NCI-H2081 treated with DMSO at 0.1 percent for 48 hours (cell line): ENCODE results near the gene KMT2A.
"Not testable (repeated sequence)": the region's sequence is repeated elsewhere in the genome, so short reads cannot be mapped to it uniquely, and the experiment has no call there.

Experiments used
- DNase-seq: peaks from one replicate; lab custom pipeline; 2025; lab: John Stamatoyannopoulos, UW

The KMT2A gene

GRCh38 chr11:118533769-118534729 is 97.8 kb downstream of the KMT2A start:
- no peak for DNase-seq

GRCh38 chr11:118535261-118535660 is 99.0 kb downstream of the KMT2A start:
- DNase-seq = no peak

- no peak for DNase-seq
Observed at GRCh38 chr11:118536726-118537125, 100.4 kb downstream of the KMT2A start.

GRCh38 chr11:118537409-118537980 is 101.2 kb downstream of the KMT2A start:
- DNase-seq = no peak

GRCh38 chr11:118544010-118544646 is 107.8 kb downstream of the KMT2A start:
- DNase-seq = no peak

- DNase-seq = no peak
Observed at GRCh38 chr11:118544647-118545010, 108.3 kb downstream of the KMT2A start.

- DNase-seq = no peak
Observed at GRCh38 chr11:118545533-118545932, 109.2 kb downstream of the KMT2A start.

- DNase-seq = no peak
Observed at GRCh38 chr11:118547132-118547531, 110.8 kb downstream of the KMT2A start.

GRCh38 chr11:118552341-118552740 is 116.0 kb downstream of the KMT2A start:
- DNase-seq = no peak

- DNase-seq = no peak
Observed at GRCh38 chr11:118560806-118561205, 124.5 kb downstream of the KMT2A start.

- no peak for DNase-seq
Observed at GRCh38 chr11:118565051-118565450, 128.8 kb downstream of the KMT2A start.

- no peak for DNase-seq
Observed at GRCh38 chr11:118569670-118570069, 133.4 kb downstream of the KMT2A start.

GRCh38 chr11:118570787-118571186 is 134.5 kb downstream of the KMT2A start:
- no peak for DNase-seq

GRCh38 chr11:118571701-118572060 is 135.4 kb downstream of the KMT2A start:
- not testable (repeated sequence) for DNase-seq

GRCh38 chr11:118572061-118572980 is 136.0 kb downstream of the KMT2A start, which contains the start of gene ARCN1:
ARCN1 (plus strand) TSS chr11:118572409; CDS start chr11:118572548, 139 bp downstream.
- DNase-seq = no peak

GRCh38 chr11:118572981-118573550 is 136.8 kb downstream of the KMT2A start:
- DNase-seq = no peak

GRCh38 chr11:118574636-118575035 is 138.3 kb downstream of the KMT2A start:
- no peak for DNase-seq
